NCI-H2227 treated with DMSO at 0.1 percent for 48 hours (cell line): ENCODE data around the gene FAM9C.
"Not testable (repeated sequence)": the region's sequence is repeated elsewhere in the genome, so short reads cannot be mapped to it uniquely, and the experiment has no call there.

ENCODE experiments used
- DNase-seq: peaks from one replicate; lab custom pipeline; 2025; lab: John Stamatoyannopoulos, UW

The FAM9C gene

DNA sequence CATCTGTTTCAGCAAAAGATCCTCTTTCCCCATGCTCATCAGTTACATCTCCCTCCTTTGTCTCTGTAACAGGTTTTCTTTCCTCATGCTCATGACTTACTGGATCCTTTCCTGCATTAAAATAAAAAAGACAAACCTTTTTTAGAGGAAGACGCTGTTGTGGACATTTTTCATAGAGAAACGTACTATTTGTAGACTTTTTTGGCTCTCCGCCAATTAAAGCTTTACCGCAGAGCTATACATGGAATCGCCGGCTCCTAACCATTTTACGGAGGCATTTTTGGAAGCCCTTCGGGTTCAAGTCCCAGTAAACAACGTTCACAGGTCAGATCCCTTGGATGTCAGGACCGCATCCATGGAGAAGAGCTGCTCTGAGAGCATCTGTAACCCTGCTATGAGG is 1.3 kb downstream of the FAM9C start:
- DNase-seq = no peak

DNA sequence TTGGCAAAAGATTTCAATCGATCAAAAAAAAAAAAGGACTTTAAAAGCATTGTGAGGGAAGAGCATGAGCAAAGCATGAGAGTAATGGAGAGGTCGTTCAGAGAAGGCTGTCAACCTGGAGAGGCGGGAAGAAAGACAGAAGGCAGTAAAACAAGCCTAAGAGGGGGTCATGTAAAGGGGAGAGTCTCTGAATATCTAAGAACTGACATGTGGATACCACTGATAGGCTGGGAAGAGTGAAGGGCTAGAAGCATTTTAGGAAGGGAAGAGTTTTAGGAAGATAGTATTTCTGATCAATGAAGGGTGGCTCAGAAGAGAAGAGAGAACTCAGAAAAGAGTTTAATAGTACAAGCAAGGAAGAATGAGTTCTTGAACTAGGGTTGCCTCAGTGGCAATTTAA is 7.5 kb downstream of the FAM9C start:
- no peak for DNase-seq

DNA sequence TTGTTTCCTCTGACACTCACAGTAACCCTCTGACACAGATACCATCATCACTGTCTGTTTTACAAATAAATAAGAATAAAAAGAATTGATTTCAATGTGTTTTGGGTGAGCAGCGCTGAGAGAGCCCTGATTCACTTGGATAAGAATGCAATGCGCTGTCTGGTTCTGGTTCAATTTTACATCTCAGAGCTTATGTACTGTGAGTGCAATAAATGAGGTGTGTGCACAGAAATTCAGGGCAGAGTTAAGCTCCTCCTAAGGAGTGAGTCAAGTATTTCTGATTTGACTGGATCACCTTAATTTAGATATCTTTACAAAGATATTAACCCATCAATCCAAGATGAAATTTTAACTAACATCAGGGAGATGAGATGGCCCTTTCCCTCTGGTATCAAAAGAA is 11.2 kb downstream of the FAM9C start:
- no peak for DNase-seq

DNA sequence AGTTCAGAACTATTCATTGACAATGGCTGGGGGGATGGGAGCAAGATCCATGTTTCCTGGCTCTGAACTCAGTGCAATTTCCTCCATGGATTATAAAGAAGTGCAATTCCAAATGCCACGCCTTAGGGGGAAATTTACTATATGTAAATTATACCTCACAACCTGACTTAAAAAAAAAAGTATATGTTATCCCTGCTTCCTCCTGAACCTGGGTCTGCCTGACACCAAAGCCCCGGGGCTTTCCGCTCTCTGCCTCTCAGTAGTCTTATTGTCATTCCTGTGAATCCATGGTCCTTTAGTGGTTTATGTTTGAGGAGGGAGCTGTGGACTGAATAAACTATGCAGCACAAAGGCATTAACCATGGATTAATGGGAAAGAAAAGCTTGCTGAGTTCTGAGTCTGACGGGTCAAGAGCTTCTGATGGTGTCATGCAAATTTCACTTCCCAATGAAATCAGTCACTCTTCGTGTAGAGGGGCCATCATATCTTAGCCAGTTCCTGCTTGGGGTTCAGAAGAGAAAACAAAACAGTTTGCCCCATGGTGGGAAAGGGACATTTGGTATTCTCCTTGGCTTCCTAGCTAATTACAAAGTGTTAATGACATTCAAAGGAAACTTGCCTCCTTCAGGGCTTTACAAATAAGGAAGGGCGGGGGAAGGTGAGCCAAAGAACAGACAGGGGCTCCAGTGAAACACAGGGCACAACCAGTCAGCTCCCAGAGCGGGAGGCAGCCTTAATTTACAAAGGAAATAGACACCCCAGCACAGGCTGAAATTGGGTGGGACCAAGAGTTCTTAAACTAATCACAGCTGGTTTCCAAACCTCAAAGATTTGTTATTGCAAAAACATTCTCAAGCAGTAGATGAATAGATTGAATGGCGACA is 14.3 kb downstream of the FAM9C start:
- DNase-seq = no peak

DNA sequence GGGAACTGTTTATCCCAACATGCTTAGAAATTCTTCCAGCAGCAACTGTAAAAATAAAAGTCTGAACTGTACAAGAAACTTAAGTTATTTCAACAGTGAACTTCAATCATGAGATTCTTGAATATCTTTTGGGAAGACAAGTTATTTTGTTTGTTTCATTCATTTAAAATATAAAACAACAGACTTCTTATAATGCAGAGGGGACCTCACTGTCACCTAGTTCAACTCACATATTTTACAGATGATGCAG is 14.9 kb downstream of the FAM9C start:
- no peak for DNase-seq

DNA sequence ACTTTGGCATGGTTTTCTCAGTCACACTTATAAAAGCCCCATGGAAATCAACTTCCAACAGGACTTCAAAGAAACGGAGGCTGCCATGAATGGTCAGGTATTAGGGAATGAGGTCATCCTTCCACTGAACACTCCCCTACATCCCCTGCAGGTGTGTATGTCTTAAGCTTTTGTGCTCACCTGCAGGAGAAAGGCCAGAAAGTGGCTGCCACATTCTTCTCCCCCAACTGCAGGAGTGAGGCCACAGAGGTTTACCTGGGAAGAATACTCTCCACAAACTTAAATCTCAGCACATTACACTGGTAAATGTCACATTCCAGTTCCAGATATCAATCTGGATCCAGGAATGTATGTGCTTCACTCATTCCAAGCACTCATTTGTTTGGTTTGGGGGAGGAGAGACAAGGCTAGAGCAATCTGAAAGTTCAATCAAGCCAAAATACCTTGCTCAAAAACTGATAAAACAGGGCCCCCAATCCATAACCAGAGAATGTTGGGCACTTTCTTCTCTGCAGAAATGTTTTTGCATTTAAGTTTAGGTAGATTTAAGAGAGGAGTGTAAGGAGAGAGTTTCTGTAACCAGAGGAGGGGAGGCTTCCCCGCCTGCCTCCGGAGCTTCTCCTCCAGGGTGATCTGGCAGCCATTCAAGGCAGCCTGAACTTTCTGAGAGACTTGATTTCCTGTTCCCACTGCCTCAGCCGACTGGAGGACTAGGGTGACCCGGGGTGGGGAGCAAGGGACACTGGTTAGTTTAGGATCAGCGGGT is 15.4 kb downstream of the FAM9C start:
- no peak for DNase-seq

DNA sequence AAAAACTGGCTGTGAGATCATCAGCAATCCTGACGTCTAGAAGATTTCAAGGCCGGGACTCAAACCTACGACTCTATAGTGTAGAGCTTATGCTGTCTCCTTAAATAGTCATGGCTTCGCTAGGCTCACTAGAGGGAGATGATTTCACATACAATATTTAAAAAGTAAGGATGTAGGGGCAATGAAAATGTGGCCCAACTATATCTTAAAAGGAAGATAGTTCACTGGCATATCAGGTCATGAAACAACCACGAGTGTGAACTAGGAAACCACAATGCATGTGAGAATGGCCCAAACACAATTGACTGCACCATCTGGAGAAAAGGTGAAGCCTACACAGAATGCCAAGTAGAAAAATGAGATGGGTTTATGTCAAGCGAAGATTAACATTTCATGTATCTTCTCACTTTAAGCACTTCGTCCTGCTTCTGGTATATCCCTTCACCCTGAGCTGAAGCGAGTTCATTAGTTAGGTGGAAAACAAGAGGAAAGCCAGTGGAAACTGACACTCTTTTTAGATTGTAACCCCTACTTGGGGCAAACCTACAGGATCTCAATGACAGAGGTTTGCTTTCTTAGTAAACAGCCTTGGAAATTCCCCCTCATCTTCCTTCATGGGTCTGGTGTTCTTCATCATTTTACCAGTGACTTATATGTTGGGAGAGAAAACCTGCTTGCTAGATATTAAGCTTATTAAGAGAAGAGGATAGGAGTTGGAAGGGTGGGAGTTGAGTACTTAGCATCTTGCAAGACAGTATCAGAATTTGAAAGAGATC is 17.4 kb downstream of the FAM9C start:
- DNase-seq = no peak

DNA sequence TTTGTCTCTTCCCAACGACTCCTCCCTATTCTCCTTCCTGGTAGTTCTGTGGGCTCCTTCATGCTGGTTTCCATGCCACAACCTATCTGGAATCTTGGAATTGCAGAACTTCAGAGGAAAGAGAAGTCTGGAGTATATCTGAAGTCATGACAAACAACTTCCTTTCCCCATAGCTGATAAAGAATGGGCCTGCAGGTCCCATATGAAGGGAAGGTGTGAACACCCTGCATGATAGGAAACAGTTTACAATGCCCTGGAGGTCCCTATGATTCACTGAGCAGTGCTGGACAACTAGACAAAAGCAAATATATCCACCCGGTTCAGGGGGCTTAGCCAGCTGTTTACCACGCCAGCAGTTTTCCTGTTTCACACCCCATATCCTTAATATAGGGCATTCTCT is 19.4 kb downstream of the FAM9C start:
- DNase-seq = no peak

DNA sequence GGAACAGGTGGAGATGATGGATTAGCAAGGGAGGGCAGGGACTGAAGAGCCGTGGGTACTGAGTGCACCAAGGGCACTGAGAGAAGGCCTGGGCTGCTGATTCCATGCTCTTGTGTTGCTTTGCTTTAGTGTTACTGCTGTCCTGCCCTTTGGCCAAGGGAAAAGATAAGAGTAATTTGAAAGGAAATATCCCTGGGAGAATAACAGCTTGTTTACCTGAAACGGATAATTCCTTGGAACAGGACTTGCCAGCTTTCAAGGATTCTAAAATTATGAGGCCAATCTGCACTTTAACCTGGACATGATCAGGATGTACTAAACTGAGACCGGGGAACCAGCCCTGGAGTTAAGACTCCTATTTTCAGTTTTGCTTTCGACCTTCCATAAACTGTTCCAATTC is 20.4 kb downstream of the FAM9C start:
- DNase-seq = no peak

DNA sequence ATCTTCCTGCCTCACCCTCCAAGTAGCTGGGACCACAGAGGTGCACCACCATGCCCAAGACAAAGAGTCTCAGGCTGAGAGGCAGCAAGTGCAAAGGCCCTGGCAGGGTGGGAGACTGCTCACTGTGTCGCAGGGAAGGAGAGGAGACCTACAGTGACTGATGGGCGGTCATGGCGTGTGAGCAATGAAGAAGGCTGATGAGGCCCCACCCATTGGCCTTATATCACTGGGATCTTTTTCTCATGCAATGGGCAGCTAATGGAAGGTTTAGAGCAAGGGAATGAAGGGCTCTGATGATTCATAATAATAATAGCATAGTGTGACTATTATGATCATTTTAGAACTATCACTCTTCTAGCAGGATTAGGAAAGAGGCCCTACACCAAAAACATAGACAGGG is 20.9 kb downstream of the FAM9C start:
- DNase-seq = no peak

DNA sequence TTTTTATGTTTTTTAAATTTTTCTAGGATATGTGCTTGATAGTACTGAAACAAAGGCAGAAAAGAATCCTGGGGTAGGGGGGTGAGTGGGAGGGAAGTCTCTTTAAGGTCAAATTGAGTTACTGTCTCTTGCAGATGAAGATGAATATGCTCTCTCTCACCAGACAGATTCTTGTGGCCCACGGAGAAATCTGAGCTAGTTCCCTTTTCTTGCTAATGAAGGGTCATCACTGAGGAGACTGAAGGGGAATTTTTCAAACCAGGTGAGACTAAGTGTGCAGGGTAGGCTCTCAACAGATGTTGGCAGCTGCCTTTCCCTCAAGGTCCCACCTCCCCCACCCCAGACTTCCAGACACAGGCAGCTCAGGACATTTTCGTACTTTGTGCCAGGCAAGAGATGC is 21.5 kb downstream of the FAM9C start:
- no peak for DNase-seq

DNA sequence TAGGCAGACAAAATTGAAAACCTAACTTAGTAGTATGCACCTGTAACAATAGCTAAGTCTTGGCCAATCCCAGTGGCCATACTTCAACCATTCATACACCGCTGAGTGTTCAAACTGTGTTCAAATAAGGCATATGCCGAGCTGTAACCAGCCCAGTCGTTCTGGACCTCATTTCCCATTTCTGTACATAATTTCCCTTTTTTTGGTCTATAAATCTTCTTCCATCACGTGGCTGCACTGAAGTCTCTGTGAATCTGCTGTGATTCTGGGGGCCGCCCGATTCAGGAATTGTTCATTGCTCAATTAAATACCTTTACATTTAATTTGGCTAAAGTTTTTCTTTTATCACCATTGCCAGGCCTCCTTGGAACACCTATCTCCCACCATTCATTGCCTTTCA is 27.7 kb downstream of the FAM9C start:
- not testable (repeated sequence) for DNase-seq

DNA sequence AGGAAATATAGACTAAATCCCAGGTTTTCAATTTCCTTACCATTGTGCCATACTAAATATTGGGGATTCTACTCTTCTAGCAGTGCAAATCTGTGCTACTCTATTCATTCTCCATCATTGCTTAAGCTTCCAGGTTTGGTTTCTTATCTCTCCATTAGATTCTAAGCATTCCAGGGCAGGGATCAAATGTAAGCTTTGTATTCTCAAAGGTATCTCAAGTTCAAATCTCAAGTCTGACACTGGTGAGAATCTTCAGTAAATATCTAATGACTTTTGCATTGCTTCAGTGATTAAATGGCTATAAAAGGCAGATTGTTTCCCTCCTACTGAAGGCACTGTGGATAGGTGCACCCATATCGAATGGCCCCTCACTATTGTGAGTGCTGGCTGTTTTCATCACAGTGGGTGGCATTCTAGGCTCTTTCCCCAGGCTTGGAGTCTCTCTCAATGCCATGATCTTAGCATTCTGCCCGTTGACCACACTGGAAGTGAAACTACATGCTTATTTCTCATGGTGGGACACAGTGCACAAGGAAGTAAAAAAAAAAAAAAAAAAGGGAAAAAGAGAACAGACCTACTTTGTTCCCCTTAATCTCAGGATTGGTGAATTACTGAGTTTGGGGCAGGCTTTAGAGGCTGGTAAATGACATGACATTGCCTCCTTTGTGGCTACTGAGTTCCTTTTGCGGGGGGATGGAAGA is 28.7 kb downstream of the FAM9C start:
- no peak for DNase-seq

DNA sequence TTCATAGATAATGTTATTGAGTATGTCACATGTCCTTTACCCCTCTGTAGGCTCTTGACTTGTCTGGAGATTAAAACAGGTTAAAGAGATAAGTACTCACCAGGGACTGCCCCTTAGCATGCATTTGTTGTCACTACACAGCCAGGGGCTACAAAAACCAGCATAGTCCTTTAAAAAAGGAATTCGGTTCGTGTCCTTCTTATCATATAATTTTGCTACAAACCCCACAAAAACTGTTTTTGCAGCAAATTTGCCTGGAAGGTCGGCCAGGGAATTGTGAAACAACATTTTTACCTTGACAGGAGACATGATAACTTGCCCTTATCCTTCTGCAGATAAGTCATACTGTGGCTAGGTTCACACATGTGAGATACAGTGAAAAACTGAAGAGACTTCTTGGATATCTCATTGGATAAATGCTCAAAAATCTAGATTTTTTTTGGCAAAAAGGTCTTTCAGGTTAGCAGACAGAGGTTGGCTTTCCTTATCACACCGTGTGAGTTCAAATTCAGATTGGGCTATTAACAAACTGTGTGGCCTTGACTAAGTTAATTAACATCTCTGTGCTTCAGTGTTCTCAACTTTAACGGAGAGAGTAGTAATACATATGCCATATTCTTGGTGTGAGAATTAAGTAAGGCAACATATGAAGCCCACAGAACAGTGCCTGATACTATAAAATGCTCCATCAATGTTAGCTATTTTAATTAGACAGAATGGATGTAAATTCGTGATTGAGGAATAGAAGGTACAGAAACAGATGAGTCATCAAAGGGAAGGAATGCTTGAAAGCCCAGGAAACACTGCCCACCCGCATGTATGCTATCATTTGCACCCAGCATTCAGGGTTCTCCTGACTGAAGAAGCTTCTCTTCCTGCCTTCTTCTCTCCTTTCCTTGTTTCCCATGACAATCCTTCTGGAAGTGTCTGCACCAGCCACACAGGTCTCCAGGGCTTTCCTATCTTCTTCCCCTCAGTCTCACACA is 30.0 kb downstream of the FAM9C start:
- DNase-seq = no peak

DNA sequence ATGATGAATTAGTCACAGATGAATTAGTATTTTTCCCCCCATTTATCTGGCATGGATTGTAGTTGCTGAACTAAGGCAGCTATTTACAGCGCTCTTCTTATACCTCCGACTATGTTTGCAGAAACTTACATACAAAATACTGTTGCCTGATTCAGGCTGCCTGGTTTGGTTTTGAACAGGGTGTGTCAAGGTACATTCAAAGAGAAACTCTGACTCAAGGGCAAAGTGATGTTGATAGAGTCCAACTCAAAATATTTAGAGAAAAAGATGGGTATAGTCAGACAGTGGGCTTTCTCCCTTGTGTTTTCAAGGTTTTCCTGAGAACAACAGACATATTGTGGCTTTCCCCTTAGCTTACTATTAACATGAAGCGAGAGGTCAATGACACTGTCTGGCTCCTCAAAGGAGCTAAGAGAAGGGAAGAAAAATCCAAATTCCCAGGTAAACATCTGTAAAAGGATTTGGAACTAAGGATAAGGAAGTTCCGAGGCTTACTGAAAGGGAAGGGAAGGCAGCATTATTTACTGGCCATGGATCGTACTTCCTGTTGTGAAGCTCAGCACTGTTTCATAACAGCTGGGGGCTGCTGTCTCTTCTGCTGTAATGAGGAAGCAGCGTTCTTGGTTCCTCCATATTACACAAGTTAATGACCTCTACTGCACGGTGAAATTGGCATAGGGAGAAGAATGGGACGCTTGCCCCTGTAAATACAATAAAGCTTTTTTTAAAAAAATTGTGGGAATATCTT is 30.9 kb downstream of the FAM9C start:
- peak; percentile 45 for DNase-seq

DNA sequence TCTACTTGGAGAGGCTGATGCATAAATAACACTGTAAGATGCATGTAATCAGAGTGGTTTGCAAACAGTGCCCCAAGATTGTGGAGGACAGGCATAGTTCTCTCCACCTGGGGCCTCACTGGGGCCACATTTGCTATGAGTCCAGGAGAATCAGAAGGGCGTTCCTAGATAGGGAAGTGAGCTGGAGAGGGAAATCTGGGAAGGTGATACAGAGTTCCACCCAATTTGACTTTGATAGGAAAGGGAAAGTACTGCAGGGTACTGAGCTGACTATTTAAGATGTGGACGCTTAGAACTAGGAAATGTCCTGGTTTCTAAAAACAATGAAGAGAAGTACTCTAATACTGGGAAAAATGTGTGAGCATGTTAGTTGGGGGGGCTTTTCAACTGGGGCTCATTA is 33.9 kb downstream of the FAM9C start:
- no peak for DNase-seq

DNA sequence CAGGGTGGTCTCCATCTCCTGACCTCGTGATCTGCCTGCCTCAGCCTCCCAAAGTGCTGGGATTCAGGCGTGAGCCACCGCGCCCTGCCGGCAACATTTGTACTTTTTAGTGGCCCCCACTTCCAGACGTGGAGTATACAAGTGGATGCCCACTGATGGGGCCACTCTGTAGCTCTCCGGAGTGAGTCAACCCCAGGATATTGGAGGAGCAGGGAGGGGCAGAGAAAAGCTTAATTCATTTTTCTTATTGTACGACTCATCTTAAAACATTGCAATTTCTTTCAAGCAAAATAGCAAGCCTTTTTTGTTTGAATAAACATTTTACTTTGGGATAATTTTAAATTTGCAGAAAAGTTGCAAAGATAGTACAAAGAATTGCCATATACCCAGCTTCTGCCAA is 34.6 kb downstream of the FAM9C start:
- DNase-seq = no peak

DNA sequence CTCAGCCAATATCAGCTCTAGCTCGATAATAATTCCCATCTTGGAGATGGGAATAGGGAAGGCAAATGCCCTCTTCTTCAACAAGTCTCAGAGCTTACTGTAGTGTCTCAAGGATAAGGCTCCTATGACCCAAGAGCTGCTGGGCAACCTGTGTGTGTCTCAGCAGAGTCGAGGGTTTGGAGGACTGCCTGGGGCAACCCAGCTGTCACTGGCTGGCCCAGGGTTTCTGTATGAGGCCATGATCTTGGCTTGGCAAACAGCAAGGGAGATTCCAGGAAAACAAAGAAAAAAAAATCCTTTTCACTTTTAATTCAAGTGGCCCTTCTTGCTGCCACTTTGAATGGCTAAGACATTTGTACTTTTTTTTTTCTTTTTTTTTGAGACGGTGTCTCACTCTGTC is 35.1 kb downstream of the FAM9C start:
- no peak for DNase-seq

DNA sequence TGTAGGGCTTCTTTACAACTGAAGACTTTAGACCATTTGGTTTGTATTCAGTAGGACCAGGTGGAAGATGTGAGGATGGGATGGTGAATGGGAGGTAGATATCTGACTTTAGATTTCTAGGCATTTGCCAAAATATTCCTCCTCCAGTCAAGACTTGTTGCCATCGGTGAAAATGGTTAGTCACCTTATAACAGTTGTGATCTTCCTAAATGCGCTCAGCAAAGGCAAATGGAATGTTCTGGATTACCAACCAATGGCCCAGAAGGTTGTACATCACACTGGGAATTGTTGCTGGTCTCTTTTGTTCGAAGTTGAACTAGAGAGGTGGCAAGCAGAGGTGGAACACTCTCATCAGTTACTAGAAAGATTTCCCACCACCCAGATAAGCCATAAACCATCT is 35.6 kb downstream of the FAM9C start:
- DNase-seq = no peak

DNA sequence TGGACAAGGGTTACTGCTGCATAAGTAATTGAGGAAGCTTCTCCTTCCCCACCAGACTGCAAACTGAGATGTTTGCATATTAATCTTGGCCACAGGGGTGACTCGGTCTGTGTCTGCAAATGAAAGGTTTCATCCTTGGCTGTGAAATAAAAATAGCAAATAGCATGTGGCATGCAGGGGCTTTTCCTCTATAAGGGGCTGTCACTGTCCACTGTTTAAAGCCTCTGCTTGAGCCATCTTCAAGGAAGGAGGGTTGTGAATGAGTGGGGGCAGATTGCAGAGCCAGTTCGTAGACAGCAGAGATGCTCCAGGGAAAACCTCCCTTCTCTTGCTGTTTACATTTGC is 36.3 kb downstream of the FAM9C start:
- no peak for DNase-seq
